ENCODE results near the gene DNAAF5. TPM values are rescaled to one million over a fixed set of nuclear protein-coding genes. Genes with fewer than 3 reads are reported as not detected.

DNAAF5 gene
- polyA plus RNA-seq (2013), result 15.1 TPM

- Histone ChIP-seq H3K9me3 (ENCODE audit: control extremely low read depth in 1 of 5, control insufficient read depth in 4 of 5, insufficient read depth in 2 of 5, low read depth in 1 of 5, low read length in 4 of 5) (peaks cover 0 to 29% (median 16%) of the 10 kb centered on the region in 5 experiments), H3K4me1 (ENCODE audit: control extremely low read depth in 1 of 4, control insufficient read depth in 4 of 4, insufficient read depth in 4 of 4, low read length in 3 of 4) (peaks cover 0 to 17% (median 14%) of the 10 kb centered on the region in 4 experiments), H3K4me3 (ENCODE audit: control insufficient read depth in 1 of 7, extremely low read depth in 1 of 7, insufficient read depth in 4 of 7, low read depth in 2 of 7, low read length in 6 of 7) (peak within 1 kb of the TSS; percentile 71 to 85 (median 77)), H3K36me3 (ENCODE audit: control insufficient read depth in 4 of 4, insufficient read depth in 4 of 4, low read length in 3 of 4) (peaks cover 2 to 45% (median 21%) of the 10 kb centered on the region in 4 experiments), H3K27me3 (replicated peaks in 2 of 5; ENCODE audit: control insufficient read depth in 4 of 5, insufficient read depth in 5 of 5, low read length in 4 of 5) (no peaks in the 10 kb centered on the region), H3K27ac (ENCODE audit: insufficient read depth in 1 of 2, low read depth in 1 of 2, low read length in 2 of 2, poor library complexity in 1 of 2, severe bottlenecking in 2 of 2) (peak within 1 kb of the TSS in 1 of 2 experiments; percentile 43)
- POLR2A ChIA-PET, result no interaction called here
- 14% methylated on average over 56 of the region's 56 CpGs for WGBS (ENCODE audit: insufficient coverage)
- peak; percentile 86 to 94 (median 93) for DNase-seq
- CTCF ChIA-PET, result no interaction called here
Measured at GRCh38 chr7:726084-726853, at the start of gene DNAAF5. Gene DNAAF5, plus strand, starts transcription at chr7:726699. Its CDS starts 22 bp downstream, at chr7:726721.

GRCh38 chr7:676972-677385 is 49.5 kb upstream of the DNAAF5 start:
- ChIA-PET POLR2A (no interaction called here), CTCF (no interaction called here)
- H3K27ac ChIP-seq (ENCODE audit: insufficient read depth in 1 of 2, low read depth in 1 of 2, low read length in 2 of 2, poor library complexity in 1 of 2, severe bottlenecking in 2 of 2), result no peak overlapping the region
- peaks cover 0 to 48% (median 7%) of the 10 kb centered on the region in 4 experiments for H3K36me3 ChIP-seq (ENCODE audit: control insufficient read depth in 4 of 4, insufficient read depth in 4 of 4, low read length in 3 of 4)
- no peak overlapping the region for H3K4me3 ChIP-seq (ENCODE audit: control insufficient read depth in 1 of 7, extremely low read depth in 1 of 7, insufficient read depth in 4 of 7, low read depth in 2 of 7, low read length in 6 of 7)
- no peak for DNase-seq
- no peaks in the 10 kb centered on the region for H3K27me3 ChIP-seq (replicated peaks in 2 of 5; ENCODE audit: control insufficient read depth in 4 of 5, insufficient read depth in 5 of 5, low read length in 4 of 5)
- 96% methylated on average over 14 of the region's 23 CpGs for WGBS (ENCODE audit: insufficient coverage)
- H3K9me3 ChIP-seq (ENCODE audit: control extremely low read depth in 1 of 5, control insufficient read depth in 4 of 5, insufficient read depth in 2 of 5, low read depth in 1 of 5, low read length in 4 of 5), result peaks cover 0 to 8% (median 2%) of the 10 kb centered on the region in 5 experiments
- H3K4me1 ChIP-seq (ENCODE audit: control extremely low read depth in 1 of 4, control insufficient read depth in 4 of 4, insufficient read depth in 4 of 4, low read length in 3 of 4), result no peaks in the 10 kb centered on the region

GRCh38 chr7:680411-681127 is 45.9 kb upstream of the DNAAF5 start:
- Histone ChIP-seq H3K9me3 (ENCODE audit: control extremely low read depth in 1 of 5, control insufficient read depth in 4 of 5, insufficient read depth in 2 of 5, low read depth in 1 of 5, low read length in 4 of 5) (peaks cover 3 to 29% (median 18%) of the 10 kb centered on the region in 5 experiments), H3K27me3 (replicated peaks in 2 of 5; ENCODE audit: control insufficient read depth in 4 of 5, insufficient read depth in 5 of 5, low read length in 4 of 5) (no peaks in the 10 kb centered on the region), H3K4me1 (ENCODE audit: control extremely low read depth in 1 of 4, control insufficient read depth in 4 of 4, insufficient read depth in 4 of 4, low read length in 3 of 4) (no peaks in the 10 kb centered on the region), H3K4me3 (ENCODE audit: control insufficient read depth in 1 of 7, extremely low read depth in 1 of 7, insufficient read depth in 4 of 7, low read depth in 2 of 7, low read length in 6 of 7) (no peak overlapping the region), H3K36me3 (ENCODE audit: control insufficient read depth in 4 of 4, insufficient read depth in 4 of 4, low read length in 3 of 4) (peaks cover 0 to 54% (median 7%) of the 10 kb centered on the region in 4 experiments), H3K27ac (ENCODE audit: insufficient read depth in 1 of 2, low read depth in 1 of 2, low read length in 2 of 2, poor library complexity in 1 of 2, severe bottlenecking in 2 of 2) (no peak overlapping the region)
- CTCF ChIA-PET, result interaction anchor here (1.3 kb wide), 1 partner anchor 44 kb away, joined by 3 read pairs; no protein-coding TSS in a partner anchor
- DNase-seq, result no peak
- POLR2A ChIA-PET, result no interaction called here
- 93% methylated on average over 8 of the region's 25 CpGs for WGBS (ENCODE audit: insufficient coverage)

GRCh38 chr7:681551-682307 is 44.8 kb upstream of the DNAAF5 start:
- ChIA-PET POLR2A (interaction anchor here (0.6 kb wide), 1 partner anchor 91 kb away, joined by 4 read pairs; no protein-coding TSS in a partner anchor), CTCF (interaction anchor here (0.5 to 0.8 kb wide), 3 partner anchors 33 to 1639 kb away, joined by 3 to 4 read pairs (median 3); no protein-coding TSS in a partner anchor)
- no peak overlapping the region for H3K27ac ChIP-seq (ENCODE audit: insufficient read depth in 1 of 2, low read depth in 1 of 2, low read length in 2 of 2, poor library complexity in 1 of 2, severe bottlenecking in 2 of 2)
- H3K36me3 ChIP-seq (ENCODE audit: control insufficient read depth in 4 of 4, insufficient read depth in 4 of 4, low read length in 3 of 4), result peaks cover 0 to 48% (median 5%) of the 10 kb centered on the region in 4 experiments
- peaks cover 6 to 33% (median 21%) of the 10 kb centered on the region in 5 experiments for H3K9me3 ChIP-seq (ENCODE audit: control extremely low read depth in 1 of 5, control insufficient read depth in 4 of 5, insufficient read depth in 2 of 5, low read depth in 1 of 5, low read length in 4 of 5)
- no peaks in the 10 kb centered on the region for H3K27me3 ChIP-seq (replicated peaks in 2 of 5; ENCODE audit: control insufficient read depth in 4 of 5, insufficient read depth in 5 of 5, low read length in 4 of 5)
- no peaks in the 10 kb centered on the region for H3K4me1 ChIP-seq (ENCODE audit: control extremely low read depth in 1 of 4, control insufficient read depth in 4 of 4, insufficient read depth in 4 of 4, low read length in 3 of 4)
- H3K4me3 ChIP-seq (ENCODE audit: control insufficient read depth in 1 of 7, extremely low read depth in 1 of 7, insufficient read depth in 4 of 7, low read depth in 2 of 7, low read length in 6 of 7), result no peak overlapping the region
- WGBS (ENCODE audit: insufficient coverage), result 97% methylated on average over 11 of the region's 13 CpGs
- no peak for DNase-seq

DNA sequence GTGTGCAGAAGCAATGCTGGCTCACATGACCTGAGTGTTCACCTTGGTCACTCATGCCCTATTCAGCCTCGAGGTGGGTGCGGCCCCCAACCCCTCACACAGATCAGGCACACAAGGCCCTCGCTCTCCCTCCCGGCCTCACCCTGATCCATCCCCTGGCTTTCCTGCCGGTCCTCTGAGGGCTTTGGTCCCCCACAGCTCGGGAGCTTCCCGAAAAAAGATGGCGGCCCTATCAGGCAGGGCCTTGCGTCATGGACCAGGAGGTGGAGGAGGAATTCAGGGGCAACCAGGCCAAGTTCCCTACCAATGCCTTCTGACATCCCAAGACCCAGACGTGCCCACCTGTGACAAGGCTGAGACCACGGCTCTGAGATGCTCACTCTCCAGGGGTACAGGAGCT is 43.7 kb upstream of the DNAAF5 start:
- Histone ChIP-seq H3K4me3 (ENCODE audit: control insufficient read depth in 1 of 7, extremely low read depth in 1 of 7, insufficient read depth in 4 of 7, low read depth in 2 of 7, low read length in 6 of 7) (no peak overlapping the region), H3K36me3 (ENCODE audit: control insufficient read depth in 4 of 4, insufficient read depth in 4 of 4, low read length in 3 of 4) (peaks cover 0 to 42% (median 5%) of the 10 kb centered on the region in 4 experiments), H3K9me3 (ENCODE audit: control extremely low read depth in 1 of 5, control insufficient read depth in 4 of 5, insufficient read depth in 2 of 5, low read depth in 1 of 5, low read length in 4 of 5) (peaks cover 8 to 41% (median 27%) of the 10 kb centered on the region in 5 experiments), H3K4me1 (ENCODE audit: control extremely low read depth in 1 of 4, control insufficient read depth in 4 of 4, insufficient read depth in 4 of 4, low read length in 3 of 4) (no peaks in the 10 kb centered on the region), H3K27me3 (replicated peaks in 2 of 5; ENCODE audit: control insufficient read depth in 4 of 5, insufficient read depth in 5 of 5, low read length in 4 of 5) (no peaks in the 10 kb centered on the region), H3K27ac (ENCODE audit: insufficient read depth in 1 of 2, low read depth in 1 of 2, low read length in 2 of 2, poor library complexity in 1 of 2, severe bottlenecking in 2 of 2) (no peak overlapping the region)
- WGBS (ENCODE audit: insufficient coverage), result 97% methylated on average over 6 of the region's 11 CpGs
- POLR2A ChIA-PET, result no interaction called here
- DNase-seq, result no peak
- CTCF ChIA-PET, result interaction anchor here (0.7 kb wide), 1 partner anchor 1638 kb away, joined by 3 read pairs; no protein-coding TSS in a partner anchor

GRCh38 chr7:683526-684205 is 42.8 kb upstream of the DNAAF5 start:
- 97% methylated on average over 15 of the region's 19 CpGs for whole genome bisulfite sequencing (ENCODE audit: insufficient coverage)
- no peak for DNase-seq
- ChIA-PET POLR2A (interaction anchor here (0.6 kb wide), 1 partner anchor 9 kb away, joined by 3 read pairs; no protein-coding TSS in a partner anchor), CTCF (no interaction called here)
- Histone ChIP-seq H3K4me3 (ENCODE audit: control insufficient read depth in 1 of 7, extremely low read depth in 1 of 7, insufficient read depth in 4 of 7, low read depth in 2 of 7, low read length in 6 of 7) (no peak overlapping the region), H3K27me3 (replicated peaks in 2 of 5; ENCODE audit: control insufficient read depth in 4 of 5, insufficient read depth in 5 of 5, low read length in 4 of 5) (no peaks in the 10 kb centered on the region), H3K36me3 (ENCODE audit: control insufficient read depth in 4 of 4, insufficient read depth in 4 of 4, low read length in 3 of 4) (peaks cover 3 to 41% (median 5%) of the 10 kb centered on the region in 4 experiments), H3K9me3 (ENCODE audit: control extremely low read depth in 1 of 5, control insufficient read depth in 4 of 5, insufficient read depth in 2 of 5, low read depth in 1 of 5, low read length in 4 of 5) (peaks cover 8 to 48% (median 34%) of the 10 kb centered on the region in 5 experiments), H3K27ac (ENCODE audit: insufficient read depth in 1 of 2, low read depth in 1 of 2, low read length in 2 of 2, poor library complexity in 1 of 2, severe bottlenecking in 2 of 2) (no peak overlapping the region), H3K4me1 (ENCODE audit: control extremely low read depth in 1 of 4, control insufficient read depth in 4 of 4, insufficient read depth in 4 of 4, low read length in 3 of 4) (no peaks in the 10 kb centered on the region)
